HepG2 (cell line): ENCODE data around the gene CIART. TPM values are rescaled to one million over a fixed set of nuclear protein-coding genes. Genes with fewer than 3 reads are reported as not detected.

Source experiments
- BORCS8-MEF2B ChIP-seq: sonication (generic); formaldehyde crosslinking; IDR thresholded peaks from 2 replicates; pipeline ENCODE4 v1.8.0; 2022; ENCODE audit warnings: mild to moderate bottlenecking, missing genetic modification reagents
- BRCA1 ChIP-seq: sonication (generic); formaldehyde crosslinking; IDR thresholded peaks from 2 replicates; pipeline ENCODE4 v1.4.0; 2020; ENCODE audit warnings: missing genetic modification reagents
- ETV5 ChIP-seq: IDR thresholded peaks from 2 replicates; pipeline ENCODE4 v1.6.1; 2018; ENCODE audit warnings: missing biosample characterization, missing genetic modification reagents, inconsistent platforms, borderline replicate concordance
- GATAD2A ChIP-seq: IDR thresholded peaks from 2 replicates; pipeline ENCODE4 v1.6.1; 2016
- HCFC1 ChIP-seq: fragments of 150-350 bp; IDR thresholded peaks from 2 replicates; pipeline ENCODE4 v1.6.1; 2014; ENCODE audit warnings: low read depth, low read length
- HES4 ChIP-seq: sonication (generic); formaldehyde crosslinking; IDR thresholded peaks from 2 replicates; pipeline ENCODE4 v1.9.0; 2021; ENCODE audit warnings: mild to moderate bottlenecking, missing genetic modification reagents, borderline replicate concordance
- HMG20A ChIP-seq: IDR thresholded peaks from 2 replicates; pipeline ENCODE4 v1.6.1; 2016; ENCODE audit warnings: borderline replicate concordance
- HOXD1 ChIP-seq: sonication (generic); formaldehyde crosslinking; IDR thresholded peaks from 2 replicates; pipeline ENCODE4 v1.5.0; 2020; ENCODE audit warnings: missing genetic modification reagents
- MBNL3 ChIP-seq: fragments of 250-450 bp; sonication (Bioruptor Pico); conservative IDR thresholded peaks from 2 replicates; pipeline ENCODE4 v1.8.0; 2022; ENCODE audit warnings: mild to moderate bottlenecking, inconsistent platforms
- MIER3 ChIP-seq: IDR thresholded peaks from 2 replicates; pipeline ENCODE4 v1.6.1; 2016; ENCODE audit warnings: missing compliant biosample characterization, borderline replicate concordance
- NCOA1 ChIP-seq: sonication (generic); formaldehyde crosslinking; IDR thresholded peaks from 2 replicates; pipeline ENCODE4 v1.9.0; 2021; ENCODE audit warnings: missing genetic modification reagents
- NPAS2 ChIP-seq: sonication (generic); formaldehyde crosslinking; IDR thresholded peaks from 2 replicates; pipeline ENCODE4 v1.8.0; 2022; ENCODE audit warnings: mild to moderate bottlenecking, missing genetic modification reagents, borderline replicate concordance
- RBM39 ChIP-seq: fragments of 200-400 bp; formaldehyde crosslinking; IDR thresholded peaks from one replicate; pipeline ENCODE4 v1.6.1; 2018; ENCODE audit warnings: antibody characterized with exemption, mild to moderate bottlenecking, low read depth, low read length; ENCODE audit not compliant: poor library complexity, severe bottlenecking
- TP53 ChIP-seq: sonication (generic); formaldehyde crosslinking; conservative IDR thresholded peaks from 2 replicates; pipeline ENCODE4 v1.4.0; 2020; ENCODE audit warnings: missing genetic modification reagents
- ZNF143 ChIP-seq: sonication (generic); formaldehyde crosslinking; IDR thresholded peaks from 2 replicates; pipeline ENCODE4 v1.4.0; 2020; ENCODE audit warnings: missing genetic modification reagents
- ZNF33A ChIP-seq: sonication (generic); formaldehyde crosslinking; IDR thresholded peaks from 2 replicates; pipeline ENCODE4 v1.5.1; 2020; ENCODE audit warnings: missing genetic modification reagents, mild to moderate bottlenecking, moderate library complexity, borderline replicate concordance
- ZNF567 ChIP-seq: sonication (generic); formaldehyde crosslinking; IDR thresholded peaks from 2 replicates; pipeline ENCODE4 v1.8.1; 2023; ENCODE audit warnings: mild to moderate bottlenecking, missing genetic modification reagents, borderline replicate concordance
- ZNF678 ChIP-seq: sonication (generic); formaldehyde crosslinking; IDR thresholded peaks from 2 replicates; pipeline ENCODE4 v1.4.0; 2020; ENCODE audit warnings: mild to moderate bottlenecking, missing genetic modification reagents
- ZNF720 ChIP-seq: sonication (generic); formaldehyde crosslinking; IDR thresholded peaks from 2 replicates; pipeline ENCODE4 v1.4.0; 2020; ENCODE audit warnings: missing genetic modification reagents
- polyA plus RNA-seq, 8 experiments: library from polyadenylated mRNA; depleted of rRNA in 3 of 8; stranded (reverse) in 7 of 8; unstranded in 1 of 8; fragments of >200 nt; fragmentation: Illumina TruSeq in 4 of 8; extraction: Trizol in 4 of 8; gene quantifications; 2 replicates each; pipeline versions ENCODE4 v1.2.1 to v1.2.3, GENCODE V29; 2011 to 2016; ENCODE audit warnings: low read depth in 4 of 8, missing spikeins in 1 of 8, mixed read lengths in 1 of 8; ENCODE audit not compliant: insufficient read depth in 1 of 8
- total RNA-seq, 5 experiments: library from RNA; depleted of rRNA; stranded (reverse); fragments of >200 nt; fragmentation: Illumina TruSeq; extraction: Trizol; gene quantifications; 2 replicates each; pipeline ENCODE4 v1.2.3, GENCODE V29; 2016; ENCODE audit warnings: low read depth in 1 of 5
- TF ChIP-seq, protein P1 (sequence below): sonication (generic); formaldehyde crosslinking; conservative IDR thresholded peaks from 2 replicates; pipeline ENCODE4 v1.8.0; 2022; ENCODE audit warnings: low read depth, missing genetic modification reagents
- TF ChIP-seq, protein P2 (sequence below): sonication (generic); formaldehyde crosslinking; IDR thresholded peaks from 2 replicates; pipeline ENCODE4 v1.4.0; 2020; ENCODE audit warnings: missing genetic modification reagents
- TF ChIP-seq, protein P3 (sequence below): sonication (generic); formaldehyde crosslinking; IDR thresholded peaks from 2 replicates; pipeline ENCODE4 v1.8.0; 2022; ENCODE audit warnings: mild to moderate bottlenecking, missing genetic modification reagents
- TF ChIP-seq, protein P4 (sequence below): sonication (generic); formaldehyde crosslinking; IDR thresholded peaks from 2 replicates; pipeline ENCODE4 v1.8.1; 2023; ENCODE audit warnings: mild to moderate bottlenecking, missing genetic modification reagents, borderline replicate concordance

CIART gene
- total and polyA plus RNA-seq, 2 of the 13 experiments (the other 11 are each of a cell fraction or from before 2014, with no cell fraction given): 0.58 TPM; not detected in 1

DNA sequence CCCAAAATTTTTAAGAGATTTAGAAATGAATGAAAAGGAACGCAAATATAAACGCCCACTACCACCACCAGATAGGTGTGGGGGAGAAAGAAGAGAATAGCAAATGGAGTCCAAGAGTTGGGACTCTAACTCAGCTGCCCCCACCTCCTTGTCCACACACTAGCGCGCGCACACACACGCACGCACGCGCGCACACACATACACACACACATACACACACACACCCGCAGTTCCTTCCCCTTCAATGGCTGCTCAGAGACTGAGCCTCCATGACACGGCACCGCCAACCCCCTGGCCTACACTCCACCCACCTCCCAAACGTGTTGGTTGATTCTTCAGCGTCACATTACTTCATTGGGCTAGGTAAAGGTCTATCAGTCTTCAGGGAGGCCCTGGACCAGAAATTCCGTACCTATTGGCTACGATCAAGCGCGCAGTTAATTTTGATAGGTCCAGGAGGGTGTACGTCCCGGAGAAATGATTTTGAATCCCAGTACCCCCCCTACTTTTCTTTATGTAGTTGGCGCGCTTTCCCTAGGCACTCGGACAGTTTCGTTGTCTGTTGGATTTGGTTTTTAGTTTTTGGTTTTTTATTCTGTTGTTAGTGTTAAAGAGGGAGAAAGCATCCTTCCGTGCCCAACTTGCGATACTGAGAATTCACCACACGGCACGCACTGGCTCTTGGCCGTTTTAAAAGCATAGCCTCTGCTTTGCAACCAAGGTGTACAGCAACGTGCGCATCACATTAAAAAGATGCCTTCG, 46.3 kb upstream of the CIART start, which contains the start of gene ANP32E (continued):
- TF ChIP-seq, protein P1, sequence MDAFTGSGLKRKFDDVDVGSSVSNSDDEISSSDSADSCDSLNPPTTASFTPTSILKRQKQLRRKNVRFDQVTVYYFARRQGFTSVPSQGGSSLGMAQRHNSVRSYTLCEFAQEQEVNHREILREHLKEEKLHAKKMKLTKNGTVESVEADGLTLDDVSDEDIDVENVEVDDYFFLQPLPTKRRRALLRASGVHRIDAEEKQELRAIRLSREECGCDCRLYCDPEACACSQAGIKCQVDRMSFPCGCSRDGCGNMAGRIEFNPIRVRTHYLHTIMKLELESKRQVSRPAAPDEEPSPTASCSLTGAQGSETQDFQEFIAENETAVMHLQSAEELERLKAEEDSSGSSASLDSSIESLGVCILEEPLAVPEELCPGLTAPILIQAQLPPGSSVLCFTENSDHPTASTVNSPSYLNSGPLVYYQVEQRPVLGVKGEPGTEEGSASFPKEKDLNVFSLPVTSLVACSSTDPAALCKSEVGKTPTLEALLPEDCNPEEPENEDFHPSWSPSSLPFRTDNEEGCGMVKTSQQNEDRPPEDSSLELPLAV (CRISPR knock-in tag): peak; percentile 64; the same call in 1 of the 2 replicates
- TF ChIP-seq NCOA1 (CRISPR knock-in tag) (0 out of 2 replicates have a peak, but pooled peaks have one; percentile 67), ZNF567 (no peak), ZNF143 (no peak), MIER3 (peak; percentile 88; the same call in 1 of the 2 replicates), RBM39 (no peak), ZNF720 (CRISPR knock-in tag) (no peak), ETV5 (CRISPR knock-in tag) (peak; percentile 35; the same call in 1 of the 2 replicates), ZNF33A (no peak), HCFC1 (no peak), HES4 (CRISPR knock-in tag) (no peak), MBNL3 (CRISPR knock-in tag) (no peak), HOXD1 (CRISPR knock-in tag) (no peak), BORCS8-MEF2B (CRISPR knock-in tag) (peak; percentile 91), GATAD2A (peak; percentile 73), BRCA1 (CRISPR knock-in tag) (no peak), NPAS2 (CRISPR knock-in tag) (no peak), HMG20A (CRISPR knock-in tag) (peak; percentile 36; the same call in 1 of the 2 replicates), TP53 (CRISPR knock-in tag) (no peak), ZNF678 (CRISPR knock-in tag) (peak; percentile 76; the same call in 1 of the 2 replicates)
- TF ChIP-seq, protein P2, sequence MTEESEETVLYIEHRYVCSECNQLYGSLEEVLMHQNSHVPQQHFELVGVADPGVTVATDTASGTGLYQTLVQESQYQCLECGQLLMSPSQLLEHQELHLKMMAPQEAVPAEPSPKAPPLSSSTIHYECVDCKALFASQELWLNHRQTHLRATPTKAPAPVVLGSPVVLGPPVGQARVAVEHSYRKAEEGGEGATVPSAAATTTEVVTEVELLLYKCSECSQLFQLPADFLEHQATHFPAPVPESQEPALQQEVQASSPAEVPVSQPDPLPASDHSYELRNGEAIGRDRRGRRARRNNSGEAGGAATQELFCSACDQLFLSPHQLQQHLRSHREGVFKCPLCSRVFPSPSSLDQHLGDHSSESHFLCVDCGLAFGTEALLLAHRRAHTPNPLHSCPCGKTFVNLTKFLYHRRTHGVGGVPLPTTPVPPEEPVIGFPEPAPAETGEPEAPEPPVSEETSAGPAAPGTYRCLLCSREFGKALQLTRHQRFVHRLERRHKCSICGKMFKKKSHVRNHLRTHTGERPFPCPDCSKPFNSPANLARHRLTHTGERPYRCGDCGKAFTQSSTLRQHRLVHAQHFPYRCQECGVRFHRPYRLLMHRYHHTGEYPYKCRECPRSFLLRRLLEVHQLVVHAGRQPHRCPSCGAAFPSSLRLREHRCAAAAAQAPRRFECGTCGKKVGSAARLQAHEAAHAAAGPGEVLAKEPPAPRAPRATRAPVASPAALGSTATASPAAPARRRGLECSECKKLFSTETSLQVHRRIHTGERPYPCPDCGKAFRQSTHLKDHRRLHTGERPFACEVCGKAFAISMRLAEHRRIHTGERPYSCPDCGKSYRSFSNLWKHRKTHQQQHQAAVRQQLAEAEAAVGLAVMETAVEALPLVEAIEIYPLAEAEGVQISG (CRISPR knock-in tag): peak; percentile 76
- TF ChIP-seq, protein P3, sequence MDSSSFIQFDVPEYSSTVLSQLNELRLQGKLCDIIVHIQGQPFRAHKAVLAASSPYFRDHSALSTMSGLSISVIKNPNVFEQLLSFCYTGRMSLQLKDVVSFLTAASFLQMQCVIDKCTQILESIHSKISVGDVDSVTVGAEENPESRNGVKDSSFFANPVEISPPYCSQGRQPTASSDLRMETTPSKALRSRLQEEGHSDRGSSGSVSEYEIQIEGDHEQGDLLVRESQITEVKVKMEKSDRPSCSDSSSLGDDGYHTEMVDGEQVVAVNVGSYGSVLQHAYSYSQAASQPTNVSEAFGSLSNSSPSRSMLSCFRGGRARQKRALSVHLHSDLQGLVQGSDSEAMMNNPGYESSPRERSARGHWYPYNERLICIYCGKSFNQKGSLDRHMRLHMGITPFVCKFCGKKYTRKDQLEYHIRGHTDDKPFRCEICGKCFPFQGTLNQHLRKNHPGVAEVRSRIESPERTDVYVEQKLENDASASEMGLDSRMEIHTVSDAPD (CRISPR knock-in tag): no peak
- TF ChIP-seq, protein P4, sequence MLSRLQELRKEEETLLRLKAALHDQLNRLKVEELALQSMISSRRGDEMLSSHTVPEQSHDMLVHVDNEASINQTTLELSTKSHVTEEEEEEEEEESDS (CRISPR knock-in tag): no peak
